Stimulated activated CD4-positive, alpha-beta T cell treated with anti-CD3 and anti-CD28 coated beads, Interleukin-2, amount 100 ng/mL, for 48 hours (primary cell): ENCODE measurements around the gene CBX5.

Experiments used
- DNase-seq, 2 donors: peaks; one replicate each; pipeline ENCODE4 v3.0.0-alpha.2; 2020

The CBX5 gene

DNA sequence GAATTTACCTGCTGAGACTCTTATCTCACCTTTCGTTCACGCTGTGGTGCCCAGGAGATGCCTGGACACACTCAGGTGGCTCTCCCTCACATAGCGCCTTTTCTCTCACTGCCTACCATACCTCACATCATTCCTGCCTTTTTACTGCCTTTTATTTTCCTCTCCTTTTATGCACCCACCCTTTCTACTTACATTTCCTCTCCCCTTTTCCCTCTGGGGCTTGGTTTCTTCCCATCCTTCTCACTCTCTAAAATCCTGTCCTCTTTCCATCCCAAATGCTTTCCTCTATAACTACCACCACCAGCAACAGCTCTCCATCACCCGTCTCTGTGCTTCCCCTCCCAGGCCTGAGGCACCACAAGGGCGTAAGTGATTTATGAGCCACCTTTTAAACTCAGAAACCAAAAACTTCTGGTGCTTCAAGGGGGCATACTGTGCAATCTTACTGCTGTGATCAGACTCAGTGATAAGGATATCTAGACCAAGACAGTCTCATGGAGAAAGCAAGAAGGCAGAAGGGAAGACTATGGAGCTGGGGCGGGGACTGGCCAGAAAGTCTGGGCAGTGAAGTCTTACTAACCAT lies 58.4 kb downstream of the CBX5 start:
- DNase-seq = no peak

DNA sequence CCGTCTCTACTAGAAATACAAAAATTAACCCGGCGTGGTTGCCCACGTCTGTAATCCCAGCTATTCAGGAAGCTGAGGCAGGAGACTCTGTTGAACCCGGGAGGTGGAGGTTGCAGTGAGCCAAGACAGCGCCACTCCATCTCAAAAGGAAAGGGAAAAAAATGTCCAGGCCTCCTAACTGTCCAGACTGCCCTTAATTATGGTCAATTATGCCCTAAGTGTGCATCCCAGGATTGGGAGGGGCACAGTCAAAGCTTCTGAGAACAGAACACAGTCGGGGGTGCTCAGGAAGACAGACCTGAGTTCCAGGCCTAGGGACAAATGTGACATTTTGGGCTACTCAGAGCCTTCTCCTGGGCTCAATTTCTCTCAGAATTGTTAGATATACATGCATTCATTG lies 59.4 kb downstream of the CBX5 start:
- DNase-seq = no peak

DNA sequence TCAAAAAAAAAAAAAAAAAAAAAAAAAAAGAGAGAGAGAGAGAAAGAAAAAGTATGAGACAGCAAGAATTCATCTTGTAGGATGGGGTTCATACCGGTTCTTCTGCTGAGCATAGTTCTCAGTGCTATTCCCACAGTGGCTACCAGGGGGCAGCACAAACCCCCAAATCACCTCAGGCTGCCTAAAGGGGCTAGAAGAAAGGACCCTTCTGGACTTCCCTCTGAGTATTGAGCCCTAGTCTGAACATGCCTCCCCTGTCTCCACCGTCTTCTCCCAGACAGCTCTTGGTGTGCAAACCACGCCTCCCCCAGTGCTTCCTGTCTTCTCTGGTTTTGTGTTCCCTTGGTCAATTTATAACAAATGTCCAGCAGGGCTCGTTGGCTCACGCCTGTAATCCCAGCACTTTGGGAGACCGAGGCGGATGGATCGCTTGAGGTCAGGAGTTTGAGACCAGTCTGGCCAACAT lies 59.8 kb downstream of the CBX5 start:
- DNase-seq = peak; percentile 60 to 64

DNA sequence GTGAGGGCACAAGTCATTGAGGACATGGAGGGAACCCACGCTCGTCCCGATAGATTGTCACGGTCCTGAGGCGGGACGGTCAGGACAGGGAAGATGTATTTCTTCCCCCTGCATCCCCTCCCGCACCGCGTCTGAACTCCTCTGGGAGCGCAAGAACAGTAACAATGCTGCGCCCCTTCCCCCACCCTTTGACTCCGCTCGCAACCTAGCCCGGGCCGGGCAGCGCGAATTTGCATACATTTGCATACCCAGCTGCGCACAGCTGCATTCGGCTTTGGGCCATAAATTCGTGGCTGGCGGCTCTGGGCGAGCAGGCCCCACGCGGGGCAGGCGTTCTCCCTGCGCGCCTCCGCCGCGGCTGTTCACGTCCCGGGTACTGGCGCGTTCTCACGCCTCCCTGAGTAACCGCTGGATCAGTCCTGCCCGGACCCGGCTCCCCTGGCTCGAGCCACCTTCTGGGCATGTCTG lies 62.1 kb downstream of the CBX5 start:
- DNase-seq = no peak

DNA sequence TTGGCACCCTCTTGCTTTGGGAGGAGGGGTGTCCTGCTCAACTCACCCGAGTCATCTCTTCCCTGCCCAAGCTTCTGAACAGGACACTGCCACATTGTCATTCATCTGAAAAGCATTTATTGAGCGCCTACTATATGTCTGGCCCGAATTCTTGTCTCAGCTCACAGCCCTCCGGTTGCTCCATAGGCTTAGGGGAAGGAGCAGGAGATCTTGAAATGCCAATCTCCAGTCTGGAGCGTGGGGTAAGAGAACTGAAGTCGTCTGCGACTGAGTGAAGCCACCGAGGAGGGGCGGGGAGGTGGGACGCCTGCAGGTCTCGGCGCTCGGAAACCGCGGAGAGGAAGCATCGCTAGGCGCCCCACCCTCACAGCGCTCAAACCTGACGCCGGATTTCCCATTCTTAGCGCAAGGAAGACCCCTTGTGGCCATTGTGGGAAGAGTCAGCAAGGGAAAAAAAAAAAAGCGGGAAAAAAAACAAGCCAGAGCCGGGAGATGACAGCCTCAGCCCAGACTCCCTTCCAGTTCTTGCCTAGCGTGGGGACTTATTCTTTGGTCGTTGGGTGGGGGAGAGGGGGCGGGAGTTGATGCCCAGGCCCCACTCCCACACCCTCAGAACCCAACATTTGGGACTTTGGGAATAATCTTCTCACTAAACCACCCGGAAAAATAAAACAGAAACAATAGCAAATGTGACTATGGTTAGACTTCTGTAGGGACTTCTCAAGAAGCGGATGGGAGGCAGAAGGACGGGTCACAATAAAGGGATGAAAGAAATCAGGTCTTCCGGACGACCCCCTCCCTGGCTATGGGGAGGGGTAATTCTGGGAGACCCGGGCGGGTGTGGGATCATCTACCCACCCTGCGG lies 62.9 kb downstream of the CBX5 start:
- DNase-seq = peak; percentile 53 to 62

DNA sequence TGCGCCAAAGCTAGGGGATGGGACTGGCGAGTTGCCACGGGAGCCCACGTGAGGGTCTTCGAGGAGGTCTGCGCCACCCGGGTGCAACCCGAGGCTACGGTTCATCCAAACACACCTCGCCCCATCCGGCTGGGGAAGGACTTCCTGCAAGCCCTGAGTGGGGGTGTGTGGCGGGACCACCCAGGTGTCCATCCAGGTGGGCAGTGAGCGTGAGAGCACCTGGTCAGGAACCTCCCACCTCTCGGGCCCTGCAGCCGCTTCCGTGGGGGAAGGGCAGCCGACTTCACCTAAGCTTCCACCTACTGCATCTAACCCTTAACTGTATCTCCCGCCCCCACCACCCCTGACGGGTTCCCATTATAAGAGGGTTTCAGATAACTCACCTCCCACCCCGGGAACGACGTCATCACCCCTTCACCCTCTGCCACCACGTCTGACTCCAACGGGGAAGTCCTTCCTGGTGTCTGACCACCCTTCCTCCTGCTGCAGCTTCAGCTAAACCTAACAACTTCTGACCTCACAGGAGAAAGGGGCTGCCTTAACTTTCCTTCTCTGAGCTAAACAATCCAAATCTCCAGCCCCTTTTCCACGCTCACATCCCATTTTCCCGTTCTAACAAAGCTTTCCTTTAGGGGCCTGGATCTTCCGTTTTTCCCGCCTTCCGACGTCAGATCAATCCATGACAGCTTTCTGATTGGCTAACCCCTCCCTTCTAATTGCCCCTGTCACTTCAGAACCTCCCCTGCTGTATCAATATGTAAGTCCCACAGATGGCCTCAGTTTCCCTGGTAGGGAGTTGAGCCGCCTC lies 63.7 kb downstream of the CBX5 start:
- DNase-seq = peak in 1 of 2 donors; percentile 28

DNA sequence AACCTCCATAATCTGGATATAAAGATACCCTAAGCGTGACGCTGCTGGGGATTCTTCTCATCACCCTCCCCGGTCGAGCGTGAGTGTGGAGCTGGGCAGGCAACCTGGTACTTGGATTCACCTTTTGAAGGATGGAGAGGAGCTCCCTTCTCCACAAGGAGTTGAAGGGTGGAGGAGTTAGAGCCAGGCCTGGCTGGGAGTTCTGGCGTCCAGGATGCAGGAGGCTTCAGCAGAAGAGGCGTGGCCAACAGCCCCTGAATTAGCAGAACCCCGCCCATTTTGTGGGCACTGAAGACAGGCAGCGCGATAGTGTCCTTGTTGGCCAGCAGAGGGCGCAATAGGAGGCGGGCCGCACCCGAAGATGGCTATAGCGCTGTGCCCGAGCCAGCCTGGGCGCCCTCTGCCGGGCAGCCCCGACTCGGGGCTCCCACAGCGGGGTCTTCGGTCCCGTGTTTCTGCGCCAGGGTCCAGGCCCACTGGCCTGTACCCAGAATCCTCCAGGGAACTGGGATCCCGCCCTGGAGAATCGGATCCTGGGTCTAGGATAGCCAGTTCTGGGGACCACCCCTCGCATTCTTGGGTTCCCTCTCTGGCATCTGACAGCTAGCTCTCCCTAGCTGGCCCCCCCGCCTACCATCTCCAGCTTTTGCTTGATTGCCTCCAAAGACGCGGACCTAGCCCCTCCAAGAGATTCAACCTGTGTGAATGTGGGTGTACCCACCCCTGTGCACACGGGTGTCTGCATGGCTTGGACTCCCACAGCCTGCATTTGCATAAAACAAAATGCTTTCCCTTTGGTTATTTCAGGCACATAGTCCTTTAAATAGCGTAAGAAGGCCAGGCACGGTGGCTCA lies 65.1 kb downstream of the CBX5 start:
- peak; percentile 92 to 95 for DNase-seq

DNA sequence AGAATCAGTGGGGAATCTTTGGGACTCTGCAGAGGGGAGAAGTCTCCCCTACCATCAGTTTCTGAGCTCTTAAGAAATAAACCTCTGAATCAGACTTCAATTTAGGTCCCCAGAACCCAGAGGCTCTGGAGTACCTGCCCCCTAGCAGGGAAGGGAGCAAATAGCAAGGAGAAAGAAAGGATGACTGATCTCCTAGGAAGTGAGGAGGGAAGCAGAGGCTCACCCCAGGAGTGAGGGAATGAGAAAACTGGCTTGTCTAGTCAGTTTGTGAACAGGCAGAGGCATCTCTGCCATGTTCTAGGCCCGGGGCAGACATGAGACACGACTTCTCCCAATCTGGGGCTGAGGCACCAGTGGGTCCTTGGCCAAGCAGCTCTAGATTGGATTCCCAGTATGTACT lies 66.8 kb downstream of the CBX5 start:
- DNase-seq = no peak

DNA sequence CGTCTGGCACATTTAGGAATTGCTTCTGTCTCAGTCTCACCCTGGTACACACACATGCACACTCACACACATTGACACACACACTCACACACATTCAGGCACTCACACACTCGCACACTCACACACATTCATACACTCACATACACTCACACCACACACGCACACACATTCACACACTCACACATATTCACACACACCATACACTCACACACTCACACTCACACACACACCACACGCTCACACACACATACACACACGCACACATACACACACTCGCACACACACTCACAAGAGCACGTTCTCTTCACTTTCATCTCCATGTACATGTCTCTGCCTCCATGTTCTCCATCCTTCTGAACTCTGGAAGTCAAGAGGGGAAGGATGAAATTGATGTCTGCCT lies 68.0 kb downstream of the CBX5 start:
- no peak for DNase-seq

DNA sequence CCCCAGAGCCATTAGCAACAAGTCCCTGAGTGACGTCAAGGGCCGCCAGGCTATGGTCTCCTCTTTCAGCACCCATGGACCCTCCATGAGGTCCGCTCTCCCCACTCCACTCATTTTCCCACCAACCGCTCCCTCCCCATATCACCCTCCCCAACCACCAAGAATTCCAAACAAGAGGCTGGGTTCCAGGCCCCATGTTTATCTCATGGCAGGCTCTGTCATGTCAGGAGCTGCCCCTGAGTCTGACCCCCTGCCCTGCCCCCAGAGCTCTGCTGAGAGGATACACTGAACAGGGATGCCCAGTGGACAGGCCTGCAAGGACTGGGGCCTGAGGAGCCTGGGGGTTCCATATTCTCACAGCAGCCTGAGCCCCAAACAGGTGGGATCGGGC lies 69.5 kb downstream of the CBX5 start:
- no peak for DNase-seq

DNA sequence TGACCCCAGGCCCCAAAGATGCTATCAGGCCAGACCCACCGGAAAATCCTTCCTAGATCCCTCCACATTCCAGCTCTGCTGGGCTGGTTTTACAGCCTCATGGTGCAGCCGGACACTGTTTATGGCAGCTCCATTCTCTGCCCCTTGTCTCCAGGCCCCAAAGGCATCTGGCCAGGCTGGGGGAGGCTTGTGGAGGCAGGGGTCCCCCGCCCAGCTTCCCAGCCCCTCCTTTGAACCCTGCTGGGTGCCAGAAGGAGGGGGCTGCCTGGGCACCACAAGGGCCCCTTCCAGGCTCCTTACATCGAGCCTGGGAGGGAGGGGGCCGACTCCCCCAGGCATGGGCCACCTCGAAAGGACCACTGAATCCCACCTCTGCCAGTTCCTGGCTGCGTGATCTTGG lies 71.3 kb downstream of the CBX5 start:
- DNase-seq = no peak

DNA sequence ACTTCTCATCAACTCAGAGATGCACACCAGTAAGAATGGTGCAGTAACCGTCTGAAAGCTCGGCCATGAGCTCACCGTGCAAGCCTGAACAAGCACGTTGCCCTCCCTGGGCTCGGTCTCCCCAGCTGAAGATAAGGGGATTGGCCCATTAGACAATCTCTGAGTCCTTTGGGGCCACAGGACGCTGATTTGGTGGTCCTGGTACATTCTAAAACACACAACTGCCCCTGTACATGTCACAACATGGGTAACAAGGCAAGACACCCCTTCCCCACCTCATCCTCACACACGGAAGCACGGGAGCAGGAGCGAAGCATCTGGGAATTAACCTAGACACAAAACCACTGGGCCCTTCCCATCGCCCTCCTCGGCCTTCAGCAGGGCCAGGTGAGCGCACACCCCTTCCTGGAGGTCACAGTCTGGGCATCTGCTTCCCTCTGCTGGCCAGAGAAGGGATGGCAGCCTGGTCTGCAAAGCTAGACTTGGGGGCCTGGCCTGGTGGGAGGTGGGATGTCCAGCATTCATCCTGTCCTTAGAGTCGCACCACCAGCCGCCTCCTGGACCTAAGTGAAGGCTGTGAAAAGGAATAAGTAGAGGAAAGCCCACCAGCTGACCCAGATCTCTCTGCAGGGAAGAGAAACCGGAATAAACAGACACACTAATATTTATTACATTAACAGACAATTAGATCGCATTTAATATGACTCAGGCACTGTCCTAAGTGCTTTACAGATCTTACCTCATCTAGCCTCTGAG lies 72.2 kb downstream of the CBX5 start:
- DNase-seq = peak; percentile 80 to 81

DNA sequence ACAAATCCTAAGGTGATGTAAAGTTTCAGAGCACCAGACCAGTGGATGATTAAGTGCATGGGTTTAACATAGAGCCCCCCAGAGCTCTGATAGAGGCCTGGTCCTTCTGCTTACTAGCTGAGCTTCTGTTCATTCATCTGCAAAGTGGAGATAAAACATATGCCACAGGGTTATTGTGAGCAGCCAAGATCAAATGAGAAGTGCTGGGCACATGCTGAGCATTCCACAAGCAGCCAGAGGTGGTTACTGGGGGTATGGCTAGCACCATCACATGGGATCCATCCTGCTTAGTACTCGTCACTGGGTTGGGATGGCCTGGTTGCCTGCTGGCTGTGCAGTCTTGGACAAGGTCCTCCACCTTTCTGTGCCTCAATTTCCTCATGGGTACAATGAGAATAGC lies 73.1 kb downstream of the CBX5 start:
- no peak for DNase-seq

DNA sequence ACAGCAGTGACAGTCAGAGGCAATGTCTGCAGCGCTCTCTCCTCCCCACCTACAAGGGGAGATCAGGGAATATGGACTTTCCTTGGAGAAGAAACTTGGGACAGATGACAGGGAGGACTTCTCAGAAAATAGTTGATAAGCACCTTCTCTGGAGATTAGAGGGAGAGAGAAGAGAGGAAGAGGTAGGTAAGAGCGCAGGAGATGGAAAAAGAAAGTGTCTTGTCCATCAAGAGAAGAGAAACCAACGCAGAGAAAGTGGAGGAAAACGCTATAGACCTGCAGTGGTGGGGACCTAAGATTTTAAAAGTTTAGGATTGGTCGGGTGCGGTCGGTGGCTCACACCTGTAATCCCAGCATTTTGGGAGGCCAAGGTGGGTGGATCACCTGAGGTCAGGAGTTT lies 75.6 kb downstream of the CBX5 start:
- no peak for DNase-seq

DNA sequence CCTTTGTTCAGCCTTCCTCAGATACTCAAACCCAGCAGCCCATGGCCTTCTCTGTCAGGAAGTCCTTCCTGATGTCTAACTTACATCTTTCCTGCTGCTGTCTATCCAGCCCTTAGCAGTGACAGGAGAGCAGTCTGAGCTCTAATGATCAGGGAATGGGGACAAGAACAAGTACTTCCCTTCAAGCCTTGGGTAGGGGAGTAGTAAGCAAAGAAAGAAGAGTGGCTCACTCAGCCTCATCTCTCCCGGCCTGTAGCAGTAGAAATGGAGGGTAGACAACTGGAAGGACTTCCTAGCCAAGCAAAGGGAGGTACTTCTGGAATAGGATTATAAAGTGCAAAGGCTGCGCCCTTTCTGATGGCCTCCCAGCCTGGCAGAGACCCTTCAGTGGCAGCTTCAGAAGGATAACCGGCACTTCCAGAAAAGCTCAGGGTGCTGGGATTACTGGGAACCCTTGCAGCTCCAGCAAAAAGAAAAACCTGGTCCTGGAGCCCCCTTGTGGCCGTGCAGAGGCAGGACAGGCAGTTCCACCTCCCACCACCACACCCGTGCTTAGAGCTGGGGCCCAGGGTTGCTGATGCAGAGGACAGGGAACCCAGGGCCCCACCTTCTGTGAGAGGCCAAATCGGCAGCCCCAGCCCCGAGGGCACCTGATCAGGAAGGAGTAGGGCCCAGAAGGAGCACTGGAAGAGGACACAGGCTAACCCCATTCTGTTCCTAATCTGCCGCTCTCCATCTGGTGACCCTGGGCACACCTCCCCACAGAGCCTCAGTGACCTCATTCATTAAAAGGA lies 78.7 kb downstream of the CBX5 start:
- DNase-seq = peak; percentile 60 to 73

DNA sequence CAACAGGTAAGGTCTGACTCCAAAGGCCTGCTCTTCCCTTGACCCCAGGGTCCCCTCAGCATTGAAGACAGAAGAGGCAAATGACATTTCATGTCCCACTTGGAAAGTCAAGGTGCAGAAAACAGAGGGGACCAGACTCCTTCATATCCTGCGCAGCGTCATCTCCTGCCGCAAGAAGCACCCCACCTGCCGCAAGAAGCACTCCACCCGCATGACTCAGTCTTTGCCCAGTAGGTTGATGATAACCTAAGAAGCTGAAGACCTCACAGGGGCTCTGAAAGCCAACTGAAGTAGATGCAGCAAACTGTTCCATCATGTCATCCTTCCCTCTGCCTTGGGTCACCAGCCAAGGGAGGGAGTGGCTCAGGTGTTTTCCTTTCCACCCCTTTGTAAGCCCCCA lies 79.5 kb downstream of the CBX5 start:
- no peak for DNase-seq

DNA sequence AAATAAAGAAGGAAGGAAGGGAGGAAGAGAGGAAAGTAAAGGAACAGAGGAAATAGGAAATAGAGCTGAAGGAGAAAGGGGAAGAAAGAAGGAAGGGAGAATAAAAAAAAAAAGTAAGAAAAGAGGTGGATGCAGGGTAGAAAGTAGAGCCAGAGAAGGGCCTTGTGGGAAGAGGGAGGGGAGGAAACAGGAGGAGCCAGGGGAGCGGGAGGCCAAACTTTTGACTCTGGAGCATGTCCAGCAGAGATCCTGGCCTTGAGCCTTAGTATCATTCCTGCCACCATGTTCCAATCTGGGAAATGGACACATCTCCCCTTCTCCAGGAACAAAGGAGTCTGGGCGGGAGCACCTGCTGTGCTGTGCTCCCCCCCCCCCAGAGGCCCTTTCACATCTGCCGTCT lies 80.0 kb downstream of the CBX5 start:
- DNase-seq = no peak

DNA sequence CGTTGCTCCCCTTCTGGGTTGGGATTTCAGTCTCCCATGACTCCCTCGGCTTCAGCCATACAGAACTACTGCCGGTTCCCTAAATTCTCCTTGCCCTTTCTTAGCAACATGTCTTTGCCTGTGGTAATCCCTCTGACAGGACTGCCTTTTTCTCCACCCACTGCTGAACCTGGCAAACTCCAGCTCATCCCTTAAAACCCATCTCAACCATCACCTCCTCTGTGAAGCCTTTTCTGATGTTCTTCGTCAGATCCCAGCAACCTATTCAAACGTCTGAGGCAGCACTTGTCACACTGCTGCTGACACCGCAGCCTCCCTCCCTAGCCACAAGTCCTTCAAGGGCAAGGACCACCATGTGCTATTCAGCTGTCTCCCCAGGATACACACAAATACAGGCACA lies 80.9 kb downstream of the CBX5 start:
- no peak for DNase-seq

DNA sequence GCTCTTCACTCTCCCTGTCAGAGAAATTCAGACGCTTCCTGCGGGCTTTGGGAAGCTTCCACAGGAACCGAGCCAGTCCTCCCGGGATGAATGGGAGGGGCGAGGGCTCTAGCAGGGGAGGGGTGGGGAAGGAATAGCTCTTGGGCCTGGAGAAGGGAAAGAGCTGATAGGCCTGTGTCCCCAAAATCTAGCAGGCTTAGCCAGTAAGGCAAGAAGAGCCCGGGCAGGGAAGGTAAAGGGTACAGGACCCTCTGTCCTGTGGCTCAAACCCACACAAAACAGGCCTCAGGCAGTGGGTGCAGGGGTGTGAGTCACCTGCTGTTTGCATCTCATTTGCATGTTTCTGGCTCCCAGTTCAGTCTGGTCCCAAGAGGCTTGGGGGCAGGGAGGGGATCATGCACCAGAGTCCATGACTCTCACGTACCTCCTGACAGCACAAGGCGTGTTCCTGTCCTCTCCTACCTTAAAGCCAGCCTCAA lies 82.5 kb downstream of the CBX5 start:
- DNase-seq = no peak

DNA sequence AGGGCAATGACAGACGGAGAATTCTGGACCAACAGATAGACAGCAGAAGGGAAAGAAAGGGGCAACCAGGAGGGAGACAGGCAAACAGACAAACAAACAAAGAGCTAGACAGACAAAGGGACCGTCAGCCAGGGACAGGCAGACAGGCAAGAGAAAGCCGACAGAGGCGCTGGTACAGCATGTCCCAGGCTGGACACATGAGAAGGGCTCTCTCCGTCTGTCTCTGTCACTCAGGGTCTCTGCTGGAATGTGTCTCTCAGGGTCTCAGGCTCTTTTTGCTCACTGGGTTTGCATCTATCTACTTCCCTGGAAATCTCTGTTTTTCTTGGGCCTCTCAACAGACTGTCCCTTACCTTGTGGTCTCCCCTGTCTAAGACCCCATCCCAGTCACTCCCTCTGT lies 82.9 kb downstream of the CBX5 start:
- no peak for DNase-seq

DNA sequence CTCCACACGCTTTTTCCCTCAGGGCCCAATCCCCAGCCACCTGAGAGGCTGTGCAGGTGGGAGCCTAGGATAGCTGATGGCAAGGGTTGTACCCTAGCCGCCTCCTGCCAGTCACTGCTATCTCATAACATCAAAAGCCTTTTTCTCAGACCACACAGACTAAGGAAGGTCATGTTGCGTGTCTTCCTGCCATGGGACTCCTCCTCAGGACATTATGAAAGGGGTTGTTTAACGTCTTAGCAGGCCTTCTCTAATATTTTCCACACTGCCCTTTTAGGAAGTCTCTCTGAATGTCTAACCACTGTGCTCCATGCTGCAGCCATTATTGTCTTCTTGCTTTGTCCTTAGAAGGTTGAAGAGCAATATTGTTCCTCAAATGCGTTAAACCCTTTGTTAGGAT lies 83.5 kb downstream of the CBX5 start:
- no peak for DNase-seq
